Measurements from ENCODE around the gene SORCS1.

Gene SORCS1

DNA sequence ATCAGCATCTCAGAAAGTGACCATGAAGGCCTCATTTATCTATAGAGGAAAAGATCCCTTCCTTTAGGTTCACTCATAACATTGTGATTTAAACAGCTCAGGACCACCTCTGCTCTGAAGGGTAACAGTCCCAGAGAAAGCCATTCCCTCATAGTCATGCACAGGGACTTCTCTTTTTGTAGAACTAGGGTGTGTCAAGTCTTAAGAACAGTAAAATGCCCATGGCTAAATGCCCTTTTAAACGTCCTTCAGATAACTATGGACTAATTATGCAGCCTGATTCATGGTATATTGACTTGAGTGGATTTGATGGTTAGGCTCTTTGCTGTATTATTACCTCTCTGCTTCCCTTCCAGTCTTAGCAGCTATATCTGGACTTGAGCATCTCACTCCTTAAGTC lies 337.8 kb downstream of the SORCS1 start:
- Histone ChIP-seq H3K9ac (ENCODE audit: insufficient read length) (no peak overlapping the region), H3K36me3 (ENCODE audit: insufficient read depth, low read length) (no peaks in the 10 kb centered on the region), H3K4me3 (no peak overlapping the region), H3K27ac (no peak overlapping the region), H3K9me3 (ENCODE audit: low read depth, low read length) (no peaks in the 10 kb centered on the region)
- no peak for TF ChIP-seq FOXP2 (optimal IDR thresholded peaks at IDR 0.05; ENCODE audit: control extremely low read depth, extremely low read length, insufficient read depth)
- no peak for TF ChIP-seq EZH2 (IDR thresholded peaks at IDR 0.05)
- TF ChIP-seq POLR2AphosphoS5 (IDR thresholded peaks at IDR 0.05; ENCODE audit: borderline replicate concordance, low read depth, low read length), result no peak
- no peak for DNase-seq (ENCODE audit: low read depth, low spot score)

DNA sequence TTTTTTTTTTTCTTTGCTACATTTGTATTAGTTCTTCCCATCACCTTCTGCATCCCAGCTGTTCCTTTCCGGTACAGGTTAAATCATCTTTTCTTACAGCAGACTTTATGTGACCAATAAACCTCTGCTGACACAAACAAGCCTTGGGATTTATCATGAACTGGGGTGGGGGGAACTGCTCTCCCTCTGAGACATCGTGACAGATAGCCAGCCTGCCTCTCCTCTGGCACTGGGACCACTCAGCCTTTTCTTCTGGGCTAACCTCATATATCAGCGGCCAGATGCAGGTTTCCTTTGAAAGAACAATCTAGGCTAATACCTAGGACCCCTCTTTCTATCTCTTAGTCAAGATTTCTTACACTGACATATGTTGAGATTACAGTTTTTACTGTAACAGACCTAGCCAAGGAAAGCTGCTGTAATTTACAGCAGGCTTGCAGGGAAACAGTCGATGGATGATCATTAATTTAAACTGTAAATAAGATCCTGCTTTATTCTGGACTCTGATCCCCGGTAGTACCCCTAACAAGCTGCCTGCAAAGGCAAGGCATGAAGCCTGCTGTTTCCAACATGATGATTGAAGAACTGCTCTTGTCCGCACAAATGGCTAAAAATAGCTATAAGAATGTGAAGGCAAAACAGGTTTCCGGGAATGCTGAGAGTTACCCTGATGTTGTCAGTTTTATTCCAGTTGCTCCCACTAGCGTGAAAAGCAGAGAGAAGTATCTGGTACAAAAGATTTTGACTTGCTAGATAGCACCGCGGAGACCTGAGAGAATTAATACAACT lies 338.7 kb downstream of the SORCS1 start:
- no peak overlapping the region for H3K27ac ChIP-seq
- H3K36me3 ChIP-seq (ENCODE audit: insufficient read depth, low read length), result no peaks in the 10 kb centered on the region
- H3K9me3 ChIP-seq (ENCODE audit: low read depth, low read length), result no peaks in the 10 kb centered on the region
- no peak overlapping the region for H3K9ac ChIP-seq (ENCODE audit: insufficient read length)
- no peak overlapping the region for H3K4me3 ChIP-seq
- no peak for DNase-seq (ENCODE audit: low read depth, low spot score)
- TF ChIP-seq FOXP2 (optimal IDR thresholded peaks at IDR 0.05; ENCODE audit: control extremely low read depth, extremely low read length, insufficient read depth) (no peak), EZH2 (IDR thresholded peaks at IDR 0.05) (no peak), POLR2AphosphoS5 (IDR thresholded peaks at IDR 0.05; ENCODE audit: borderline replicate concordance, low read depth, low read length) (no peak)

DNA sequence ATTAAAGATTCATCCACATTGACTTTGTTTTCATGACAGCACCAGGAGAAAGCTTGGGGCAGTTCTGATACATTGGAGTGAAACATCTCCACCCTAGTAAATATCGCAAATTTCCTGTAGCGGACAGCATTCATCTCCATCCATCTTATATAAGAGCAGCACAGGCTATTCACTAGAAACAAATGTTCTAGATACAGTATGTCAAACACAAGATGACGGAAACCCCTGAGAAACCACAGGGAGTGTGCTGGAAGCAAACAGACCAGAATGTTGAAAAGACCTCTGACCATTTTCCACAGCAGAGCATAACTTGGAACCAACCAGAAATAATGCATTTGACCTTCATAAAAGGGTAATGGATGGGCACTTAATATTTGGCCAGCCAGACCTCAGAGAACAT lies 343.9 kb downstream of the SORCS1 start:
- Histone ChIP-seq H3K9ac (ENCODE audit: insufficient read length) (no peak overlapping the region), H3K27ac (no peak overlapping the region), H3K4me3 (no peak overlapping the region), H3K36me3 (ENCODE audit: insufficient read depth, low read length) (no peaks in the 10 kb centered on the region), H3K9me3 (ENCODE audit: low read depth, low read length) (no peaks in the 10 kb centered on the region)
- DNase-seq (ENCODE audit: low read depth, low spot score), result no peak
- no peak for TF ChIP-seq FOXP2 (optimal IDR thresholded peaks at IDR 0.05; ENCODE audit: control extremely low read depth, extremely low read length, insufficient read depth)
- no peak for TF ChIP-seq POLR2AphosphoS5 (IDR thresholded peaks at IDR 0.05; ENCODE audit: borderline replicate concordance, low read depth, low read length)
- TF ChIP-seq EZH2 (IDR thresholded peaks at IDR 0.05), result no peak

DNA sequence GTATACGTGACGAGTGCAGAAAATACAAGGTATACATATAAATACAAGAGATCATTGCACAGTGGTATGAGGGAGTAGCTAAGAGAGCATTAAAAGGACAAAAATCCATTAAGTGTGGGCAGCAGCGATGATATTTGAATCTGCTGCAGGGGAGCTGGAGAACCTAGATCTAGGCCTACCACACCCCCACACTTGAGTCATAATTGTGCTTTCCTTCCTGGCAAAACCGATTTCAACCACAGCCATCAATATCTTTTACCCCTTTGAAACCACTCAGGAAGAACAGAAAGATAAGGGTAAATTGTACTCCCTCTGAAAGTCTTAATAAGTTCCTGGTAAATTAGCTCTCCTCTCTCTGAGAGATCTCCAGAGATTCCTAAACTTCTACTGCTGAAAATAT lies 345.0 kb downstream of the SORCS1 start:
- H3K9ac ChIP-seq (ENCODE audit: insufficient read length), result no peak overlapping the region
- no peaks in the 10 kb centered on the region for H3K36me3 ChIP-seq (ENCODE audit: insufficient read depth, low read length)
- DNase-seq (ENCODE audit: low read depth, low spot score), result no peak
- H3K9me3 ChIP-seq (ENCODE audit: low read depth, low read length), result no peaks in the 10 kb centered on the region
- TF ChIP-seq POLR2AphosphoS5 (IDR thresholded peaks at IDR 0.05; ENCODE audit: borderline replicate concordance, low read depth, low read length) (no peak), EZH2 (IDR thresholded peaks at IDR 0.05) (no peak), FOXP2 (optimal IDR thresholded peaks at IDR 0.05; ENCODE audit: control extremely low read depth, extremely low read length, insufficient read depth) (no peak)
- no peak overlapping the region for H3K4me3 ChIP-seq
- no peak overlapping the region for H3K27ac ChIP-seq

DNA sequence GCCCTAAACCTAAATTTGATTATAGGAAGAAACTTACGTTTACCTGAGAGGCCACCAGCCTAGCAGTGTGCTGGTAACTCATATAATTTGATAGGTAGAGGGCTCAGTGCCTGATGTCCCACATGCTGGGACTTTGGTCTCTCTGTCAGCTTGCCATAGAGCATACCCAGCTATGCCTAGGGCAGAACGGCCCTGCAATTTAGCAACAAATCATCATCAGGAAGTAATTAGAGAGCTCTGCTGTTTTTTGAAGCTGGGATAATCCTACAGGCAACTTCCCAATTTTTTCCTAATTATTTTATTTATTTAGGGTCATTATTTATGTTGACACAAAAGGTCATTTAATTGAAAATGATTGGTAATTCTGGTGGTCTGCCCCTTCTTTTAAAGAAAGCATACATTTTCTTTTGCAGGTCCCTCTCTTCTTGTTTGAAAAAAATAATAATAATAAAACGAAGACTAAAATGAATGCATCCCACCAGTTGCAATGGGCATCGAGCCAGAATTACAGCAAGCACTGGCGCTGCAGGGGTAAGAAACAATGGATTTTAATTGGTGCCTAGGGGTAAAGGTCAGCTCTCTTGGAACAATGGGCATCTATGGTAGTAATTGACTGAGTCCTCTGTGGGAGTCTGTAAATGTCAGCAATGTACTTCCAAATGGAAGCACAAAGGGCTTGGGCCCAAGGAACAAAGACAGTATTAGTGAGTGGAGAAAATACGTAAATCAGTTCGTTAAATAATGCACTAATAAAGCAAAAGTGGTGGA lies 348.0 kb downstream of the SORCS1 start:
- Histone ChIP-seq H3K9ac (ENCODE audit: insufficient read length) (no peak overlapping the region), H3K36me3 (ENCODE audit: insufficient read depth, low read length) (no peaks in the 10 kb centered on the region), H3K4me3 (no peak overlapping the region), H3K27ac (no peak overlapping the region), H3K9me3 (ENCODE audit: low read depth, low read length) (no peaks in the 10 kb centered on the region)
- DNase-seq (ENCODE audit: low read depth, low spot score), result no peak
- TF ChIP-seq FOXP2 (optimal IDR thresholded peaks at IDR 0.05; ENCODE audit: control extremely low read depth, extremely low read length, insufficient read depth), result no peak
- TF ChIP-seq EZH2 (IDR thresholded peaks at IDR 0.05), result no peak
- no peak for TF ChIP-seq POLR2AphosphoS5 (IDR thresholded peaks at IDR 0.05; ENCODE audit: borderline replicate concordance, low read depth, low read length)

DNA sequence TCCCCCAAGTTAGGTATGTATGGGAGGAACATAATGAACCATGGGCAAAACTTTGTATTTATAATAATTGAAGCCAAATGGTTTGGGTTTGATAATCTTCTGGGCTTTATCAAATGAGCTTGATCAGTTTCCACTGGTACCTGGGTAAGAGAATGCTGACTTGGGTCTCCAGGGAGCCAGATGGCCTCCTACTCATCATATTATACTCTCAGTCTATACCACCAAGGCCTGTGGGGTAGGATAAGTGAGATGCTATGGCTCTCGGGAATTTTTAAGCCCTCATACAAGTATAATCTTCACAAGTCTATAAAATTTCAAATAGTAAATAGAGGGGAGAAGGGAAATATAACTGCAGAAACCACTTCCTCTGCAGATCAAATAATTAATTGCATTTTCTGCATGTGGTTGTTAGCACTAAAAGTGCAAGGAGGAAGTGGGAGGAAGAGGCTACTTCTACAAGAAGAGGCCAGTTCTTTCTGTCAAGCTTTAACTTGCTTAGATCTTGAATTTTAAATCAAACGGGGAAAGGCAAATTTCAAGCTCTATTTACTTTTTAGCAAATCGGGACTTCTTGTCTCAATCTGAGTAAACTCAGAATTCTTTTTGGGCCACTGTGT lies 349.0 kb downstream of the SORCS1 start:
- Histone ChIP-seq H3K4me3 (no peak overlapping the region), H3K36me3 (ENCODE audit: insufficient read depth, low read length) (no peaks in the 10 kb centered on the region), H3K9ac (ENCODE audit: insufficient read length) (no peak overlapping the region), H3K27ac (no peak overlapping the region), H3K9me3 (ENCODE audit: low read depth, low read length) (no peaks in the 10 kb centered on the region)
- no peak for TF ChIP-seq FOXP2 (optimal IDR thresholded peaks at IDR 0.05; ENCODE audit: control extremely low read depth, extremely low read length, insufficient read depth)
- TF ChIP-seq EZH2 (IDR thresholded peaks at IDR 0.05), result no peak
- no peak for TF ChIP-seq POLR2AphosphoS5 (IDR thresholded peaks at IDR 0.05; ENCODE audit: borderline replicate concordance, low read depth, low read length)
- DNase-seq (ENCODE audit: low read depth, low spot score), result no peak

DNA sequence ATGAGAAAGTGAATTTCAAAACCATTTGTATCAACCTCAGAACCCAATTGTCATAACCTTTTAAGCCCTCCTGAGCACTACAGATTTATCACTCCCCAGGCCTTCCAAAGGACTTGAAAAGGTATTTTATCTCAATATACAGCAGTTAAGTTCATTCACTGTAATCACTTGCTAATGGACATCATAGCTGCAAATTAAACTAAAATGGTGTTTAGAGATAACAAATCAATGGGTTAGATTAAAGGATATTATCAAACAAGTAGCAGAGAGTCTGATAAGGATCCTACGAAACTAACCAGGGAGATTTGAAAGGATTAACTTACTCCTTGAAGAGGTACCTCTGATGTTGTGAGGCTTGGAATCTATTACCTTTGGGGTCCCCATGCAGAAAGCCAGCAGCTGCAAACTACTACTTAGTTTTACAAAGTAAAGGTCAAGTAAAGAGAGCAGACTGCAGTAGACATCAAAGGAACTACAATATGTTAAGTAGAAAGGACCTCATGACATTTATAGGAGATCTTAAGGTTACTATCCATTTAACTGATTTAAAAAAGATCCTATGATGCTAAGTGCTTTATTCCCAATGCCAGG lies 359.4 kb downstream of the SORCS1 start:
- Histone ChIP-seq H3K27ac (no peak overlapping the region), H3K9ac (ENCODE audit: insufficient read length) (no peak overlapping the region), H3K9me3 (ENCODE audit: low read depth, low read length) (no peaks in the 10 kb centered on the region), H3K36me3 (ENCODE audit: insufficient read depth, low read length) (no peaks in the 10 kb centered on the region), H3K4me3 (no peak overlapping the region)
- no peak for DNase-seq (ENCODE audit: low read depth, low spot score)
- no peak for TF ChIP-seq EZH2 (IDR thresholded peaks at IDR 0.05)
- TF ChIP-seq POLR2AphosphoS5 (IDR thresholded peaks at IDR 0.05; ENCODE audit: borderline replicate concordance, low read depth, low read length), result no peak
- no peak for TF ChIP-seq FOXP2 (optimal IDR thresholded peaks at IDR 0.05; ENCODE audit: control extremely low read depth, extremely low read length, insufficient read depth)

DNA sequence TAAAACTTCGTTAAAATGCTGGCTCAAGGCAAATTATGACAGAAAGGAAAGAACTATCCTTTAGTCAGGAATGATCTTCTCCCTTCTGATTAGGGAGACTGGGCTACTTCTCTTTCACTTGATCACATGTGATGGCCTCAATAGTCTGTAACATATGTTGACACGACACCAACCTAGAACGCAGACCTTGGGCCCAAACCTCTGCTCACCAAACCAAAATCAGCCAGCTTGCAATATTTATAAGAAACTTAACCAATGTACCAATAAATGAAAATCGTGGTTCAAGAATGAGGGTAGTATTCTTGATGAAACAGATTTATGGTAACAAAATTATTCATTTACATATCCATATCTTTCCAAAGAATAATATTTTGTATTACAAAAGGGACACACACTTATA lies 361.6 kb downstream of the SORCS1 start:
- H3K27ac ChIP-seq, result no peak overlapping the region
- DNase-seq (ENCODE audit: low read depth, low spot score), result no peak
- no peaks in the 10 kb centered on the region for H3K36me3 ChIP-seq (ENCODE audit: insufficient read depth, low read length)
- TF ChIP-seq POLR2AphosphoS5 (IDR thresholded peaks at IDR 0.05; ENCODE audit: borderline replicate concordance, low read depth, low read length) (no peak), FOXP2 (optimal IDR thresholded peaks at IDR 0.05; ENCODE audit: control extremely low read depth, extremely low read length, insufficient read depth) (no peak), EZH2 (IDR thresholded peaks at IDR 0.05) (no peak)
- no peak overlapping the region for H3K4me3 ChIP-seq
- H3K9me3 ChIP-seq (ENCODE audit: low read depth, low read length), result no peaks in the 10 kb centered on the region
- no peak overlapping the region for H3K9ac ChIP-seq (ENCODE audit: insufficient read length)
